SK-N-SH (cell line): Measurements from ENCODE around the gene SPOCK1. TPM values are rescaled to one million over a fixed set of nuclear protein-coding genes. Genes with fewer than 3 reads are reported as not detected.

Source experiments
- CTCF ChIA-PET: fragments of 300-600, 350-600 bp; formaldehyde crosslinking; extraction: SDS; loops from one replicate; lab custom pipeline; 2021; lab: Yijun Ruan, JAX
- POLR2A ChIA-PET: fragments of 350-600 bp; sonication (Branson Sonifier 250); formaldehyde crosslinking; extraction: SDS; loops from one replicate; lab custom pipeline; 2020; ENCODE audit warnings: antibody characterized with exemption, inconsistent platforms; lab: Yijun Ruan, JAX
- DNase-seq: peaks from one replicate; pipeline ENCODE4 v3.0.0; 2012
- H2AFZ ChIP-seq: fragments of 200-600 bp; sonication (generic); 2 replicates; pipeline ENCODE4 v1.8.1; 2016; ENCODE audit warnings: antibody characterized with exemption, mild to moderate bottlenecking, low read depth
- H3F3A ChIP-seq: fragments of 200-600 bp; sonication (generic); replicated peaks from 2 replicates; pipeline ENCODE3; 2016; ENCODE audit warnings: antibody characterized with exemption, mild to moderate bottlenecking; ENCODE audit not compliant: insufficient read depth
- H3K27ac ChIP-seq, 2 experiments: fragments of 200-500 bp in 1 of 2; fragments of 200-600 bp in 1 of 2; sonication (Bioruptor generic) in 1 of 2; sonication (generic), shearing (Covaris generic) in 1 of 2; 2 replicates each; pipeline versions ENCODE4 v1.5.1 to v1.6.1; 2014 to 2016; ENCODE audit warnings: low read depth in 2 of 2, inconsistent platforms in 1 of 2, low read length in 1 of 2, mild to moderate bottlenecking in 1 of 2, mixed read lengths in 1 of 2
- H3K27me3 ChIP-seq: fragments of 200-600 bp; sonication (generic), shearing (Covaris generic); 2 replicates; pipeline ENCODE4 v1.6.1; 2016; ENCODE audit warnings: mixed run types; ENCODE audit not compliant: insufficient read depth
- H3K36me3 ChIP-seq, 2 experiments: fragments of 200-500 bp in 1 of 2; fragments of 200-600 bp in 1 of 2; sonication (Bioruptor generic) in 1 of 2; sonication (generic) in 1 of 2; replicated peaks in 1 of 2; 2 replicates each; pipeline versions ENCODE3 to v1.5.1; 2014 to 2016; ENCODE audit warnings: low read length in 1 of 2, mild to moderate bottlenecking in 1 of 2; ENCODE audit not compliant: insufficient read depth in 2 of 2, control insufficient read depth in 1 of 2
- H3K4me1 ChIP-seq, 2 experiments: fragments of 200-500 bp in 1 of 2; fragments of 200-600 bp in 1 of 2; sonication (Bioruptor generic) in 1 of 2; sonication (generic), shearing (Covaris generic) in 1 of 2; 2 replicates each; pipeline versions ENCODE4 v1.5.1 to v1.6.1; 2014 to 2016; ENCODE audit warnings: low read depth in 1 of 2, low read length in 1 of 2, mixed run types in 1 of 2; ENCODE audit not compliant: insufficient read depth in 2 of 2, control insufficient read depth in 1 of 2
- H3K4me2 ChIP-seq: fragments of 200-600 bp; sonication (generic), shearing (Covaris generic); 2 replicates; pipeline ENCODE4 v1.6.1; 2017; ENCODE audit warnings: mixed run types
- H3K4me3 ChIP-seq, 2 experiments: fragments of 200-500 bp in 1 of 2; fragments of 200-600 bp in 1 of 2; sonication (Bioruptor generic) in 1 of 2; sonication (generic), shearing (Covaris generic) in 1 of 2; 2 replicates each; pipeline versions ENCODE4 v1.5.1 to v1.8.1; 2014 to 2016; ENCODE audit warnings: low read depth in 2 of 2, inconsistent platforms in 1 of 2, low read length in 1 of 2, mild to moderate bottlenecking in 1 of 2, mixed read lengths in 1 of 2, moderate library complexity in 1 of 2
- H3K79me2 ChIP-seq: fragments of 200-600 bp; sonication (generic); 2 replicates; pipeline ENCODE4 v1.8.1; 2017; ENCODE audit warnings: mild to moderate bottlenecking; ENCODE audit not compliant: insufficient read depth
- H3K9ac ChIP-seq: fragments of 200-600 bp; sonication (generic); 2 replicates; pipeline ENCODE4 v1.6.1; 2017; ENCODE audit warnings: mixed run types
- H3K9me2 ChIP-seq: fragments of 200-600 bp; sonication (generic); 2 replicates; pipeline ENCODE4 v1.6.1; 2017; ENCODE audit warnings: mixed run types
- H3K9me3 ChIP-seq: fragments of 200-600 bp; sonication (generic); 2 replicates; pipeline ENCODE4 v1.6.1; 2017; ENCODE audit warnings: mixed run types, mild to moderate bottlenecking, moderate library complexity
- H4K20me1 ChIP-seq: fragments of 200-600 bp; sonication (generic); 2 replicates; pipeline ENCODE4 v1.6.1; 2017; ENCODE audit warnings: mild to moderate bottlenecking, mixed run types; ENCODE audit not compliant: insufficient read depth
- CHD2 ChIP-seq: fragments of 150-350 bp; IDR thresholded peaks from 2 replicates; pipeline ENCODE4 v1.6.1; 2018; ENCODE audit warnings: low read length; ENCODE audit not compliant: partially characterized antibody
- ELF1 ChIP-seq: IDR thresholded peaks from 2 replicates; pipeline ENCODE4 v1.4.0; 2012
- EZH2phosphoT487 ChIP-seq: fragments of 200-600 bp; sonication (generic); IDR thresholded peaks from 2 replicates; pipeline ENCODE4 v1.6.1; 2017; ENCODE audit warnings: low read depth, mixed run types, mild to moderate bottlenecking, antibody characterized with exemption, moderate library complexity, borderline replicate concordance
- FOXM1 ChIP-seq: IDR thresholded peaks from 2 replicates; pipeline ENCODE4 v1.4.0; 2012; ENCODE audit warnings: low read depth, mild to moderate bottlenecking
- GABPA ChIP-seq: IDR thresholded peaks from 2 replicates; pipeline ENCODE4 v1.4.0; 2012; ENCODE audit warnings: low read depth, mild to moderate bottlenecking
- GATA2 ChIP-seq: sonication (generic); formaldehyde crosslinking; IDR thresholded peaks from 2 replicates; pipeline ENCODE4 v1.5.0; 2020; ENCODE audit warnings: mild to moderate bottlenecking, missing genetic modification reagents
- JUND ChIP-seq: IDR thresholded peaks from 2 replicates; pipeline ENCODE4 v1.4.0; 2012
- MXI1 ChIP-seq: IDR thresholded peaks from 2 replicates; pipeline ENCODE4 v1.6.1; 2012; ENCODE audit warnings: mild to moderate bottlenecking, low read depth, low read length, improper control_type of control experiment
- NFIC ChIP-seq: IDR thresholded peaks from 2 replicates; pipeline ENCODE4 v1.4.0; 2012; ENCODE audit warnings: borderline replicate concordance
- NRF1 ChIP-seq: IDR thresholded peaks from 2 replicates; pipeline ENCODE4 v1.6.1; 2012; ENCODE audit warnings: low read depth, mild to moderate bottlenecking, low read length
- POLR2AphosphoS5 ChIP-seq: IDR thresholded peaks from 2 replicates; pipeline ENCODE4 v1.6.1; 2012; ENCODE audit warnings: low read depth, low read length
- RXRA ChIP-seq: IDR thresholded peaks from 2 replicates; pipeline ENCODE4 v1.4.0; 2012; ENCODE audit warnings: low read depth, mild to moderate bottlenecking, borderline replicate concordance
- SIN3A ChIP-seq: IDR thresholded peaks from 2 replicates; pipeline ENCODE4 v1.6.1; 2012; ENCODE audit warnings: low read depth, mild to moderate bottlenecking, low read length, moderate library complexity, borderline replicate concordance
- TCF12 ChIP-seq: IDR thresholded peaks from 2 replicates; pipeline ENCODE4 v1.4.0; 2012
- WGBS: methylation state at CpG from one replicate; pipeline ENCODE4 v1.1.6; 2017; ENCODE audit warnings: low lambda C conversion rate; 5-methylcytosine and 5-hydroxymethylcytosine counted together
- polyA plus RNA-seq, 3 experiments: library from polyadenylated mRNA; depleted of rRNA; stranded (reverse); fragments of >200 nt; gene quantifications; 2 replicates each; pipeline ENCODE4 v1.2.3, GENCODE V29; 2012
- TF ChIP-seq, protein P1 (sequence below): fragments of 200-600 bp; sonication (generic); IDR thresholded peaks from 2 replicates; pipeline ENCODE4 v1.6.1; 2017; ENCODE audit warnings: antibody characterized with exemption, mild to moderate bottlenecking, moderate library complexity
- TF ChIP-seq, protein P2 (sequence below): IDR thresholded peaks from 2 replicates; pipeline ENCODE4 v1.4.0; 2012; ENCODE audit warnings: low read depth
- TF ChIP-seq, protein P3 (sequence below): IDR thresholded peaks from 2 replicates; pipeline ENCODE4 v1.4.0; 2012; ENCODE audit warnings: low read depth, borderline replicate concordance
- TF ChIP-seq, protein P4 (sequence below): IDR thresholded peaks from 2 replicates; pipeline ENCODE4 v1.4.0; 2012; ENCODE audit warnings: low read depth, borderline replicate concordance

SPOCK1 gene
- polyA plus RNA-seq, 1 of the 3 experiments (the other 2 are of a cell fraction) = 11.3 TPM

DNA sequence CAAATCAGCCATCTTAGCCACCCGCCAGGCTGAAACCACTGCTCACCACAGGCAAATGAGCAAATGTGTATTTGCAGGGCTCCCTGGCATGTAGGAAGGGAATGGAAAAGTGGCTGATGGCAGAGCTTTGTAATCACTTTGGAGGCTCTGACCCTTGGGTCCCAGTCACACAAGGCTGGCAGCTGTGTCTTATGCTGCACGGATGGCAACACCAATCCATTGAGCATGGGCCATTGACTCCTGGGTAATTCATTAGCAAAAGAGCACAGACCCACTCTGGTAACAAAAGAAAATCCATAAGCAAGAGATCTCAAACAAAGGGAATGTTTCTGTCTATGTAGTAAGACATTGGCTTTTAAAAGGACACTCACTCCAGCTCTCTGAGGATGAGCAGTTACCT lies 57.6 kb downstream of the SPOCK1 start:
- TF ChIP-seq, protein P1, sequence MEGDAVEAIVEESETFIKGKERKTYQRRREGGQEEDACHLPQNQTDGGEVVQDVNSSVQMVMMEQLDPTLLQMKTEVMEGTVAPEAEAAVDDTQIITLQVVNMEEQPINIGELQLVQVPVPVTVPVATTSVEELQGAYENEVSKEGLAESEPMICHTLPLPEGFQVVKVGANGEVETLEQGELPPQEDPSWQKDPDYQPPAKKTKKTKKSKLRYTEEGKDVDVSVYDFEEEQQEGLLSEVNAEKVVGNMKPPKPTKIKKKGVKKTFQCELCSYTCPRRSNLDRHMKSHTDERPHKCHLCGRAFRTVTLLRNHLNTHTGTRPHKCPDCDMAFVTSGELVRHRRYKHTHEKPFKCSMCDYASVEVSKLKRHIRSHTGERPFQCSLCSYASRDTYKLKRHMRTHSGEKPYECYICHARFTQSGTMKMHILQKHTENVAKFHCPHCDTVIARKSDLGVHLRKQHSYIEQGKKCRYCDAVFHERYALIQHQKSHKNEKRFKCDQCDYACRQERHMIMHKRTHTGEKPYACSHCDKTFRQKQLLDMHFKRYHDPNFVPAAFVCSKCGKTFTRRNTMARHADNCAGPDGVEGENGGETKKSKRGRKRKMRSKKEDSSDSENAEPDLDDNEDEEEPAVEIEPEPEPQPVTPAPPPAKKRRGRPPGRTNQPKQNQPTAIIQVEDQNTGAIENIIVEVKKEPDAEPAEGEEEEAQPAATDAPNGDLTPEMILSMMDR = no peak
- TF ChIP-seq FOXM1 = no peak
- TF ChIP-seq, protein P2, sequence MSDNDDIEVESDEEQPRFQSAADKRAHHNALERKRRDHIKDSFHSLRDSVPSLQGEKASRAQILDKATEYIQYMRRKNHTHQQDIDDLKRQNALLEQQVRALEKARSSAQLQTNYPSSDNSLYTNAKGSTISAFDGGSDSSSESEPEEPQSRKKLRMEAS = no peak
- TF ChIP-seq MXI1 = no peak
- TF ChIP-seq, protein P3, sequence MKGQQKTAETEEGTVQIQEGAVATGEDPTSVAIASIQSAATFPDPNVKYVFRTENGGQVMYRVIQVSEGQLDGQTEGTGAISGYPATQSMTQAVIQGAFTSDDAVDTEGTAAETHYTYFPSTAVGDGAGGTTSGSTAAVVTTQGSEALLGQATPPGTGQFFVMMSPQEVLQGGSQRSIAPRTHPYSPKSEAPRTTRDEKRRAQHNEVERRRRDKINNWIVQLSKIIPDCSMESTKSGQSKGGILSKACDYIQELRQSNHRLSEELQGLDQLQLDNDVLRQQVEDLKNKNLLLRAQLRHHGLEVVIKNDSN = no peak
- TF ChIP-seq JUND = no peak
- TF ChIP-seq SIN3A = no peak
- TF ChIP-seq RXRA = no peak
- no peak for TF ChIP-seq ELF1
- no peak for TF ChIP-seq GATA2
- no peak for TF ChIP-seq CHD2
- TF ChIP-seq, protein P4, sequence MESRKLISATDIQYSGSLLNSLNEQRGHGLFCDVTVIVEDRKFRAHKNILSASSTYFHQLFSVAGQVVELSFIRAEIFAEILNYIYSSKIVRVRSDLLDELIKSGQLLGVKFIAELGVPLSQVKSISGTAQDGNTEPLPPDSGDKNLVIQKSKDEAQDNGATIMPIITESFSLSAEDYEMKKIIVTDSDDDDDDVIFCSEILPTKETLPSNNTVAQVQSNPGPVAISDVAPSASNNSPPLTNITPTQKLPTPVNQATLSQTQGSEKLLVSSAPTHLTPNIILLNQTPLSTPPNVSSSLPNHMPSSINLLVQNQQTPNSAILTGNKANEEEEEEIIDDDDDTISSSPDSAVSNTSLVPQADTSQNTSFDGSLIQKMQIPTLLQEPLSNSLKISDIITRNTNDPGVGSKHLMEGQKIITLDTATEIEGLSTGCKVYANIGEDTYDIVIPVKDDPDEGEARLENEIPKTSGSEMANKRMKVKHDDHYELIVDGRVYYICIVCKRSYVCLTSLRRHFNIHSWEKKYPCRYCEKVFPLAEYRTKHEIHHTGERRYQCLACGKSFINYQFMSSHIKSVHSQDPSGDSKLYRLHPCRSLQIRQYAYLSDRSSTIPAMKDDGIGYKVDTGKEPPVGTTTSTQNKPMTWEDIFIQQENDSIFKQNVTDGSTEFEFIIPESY = no peak
- no peak for TF ChIP-seq EZH2phosphoT487
- TF ChIP-seq NFIC = no peak
- no peak for TF ChIP-seq NRF1
- TF ChIP-seq GABPA = no peak
- TF ChIP-seq TCF12 = no peak
- no peak for TF ChIP-seq POLR2AphosphoS5
- no peak overlapping the region for H2AFZ ChIP-seq
- H3K27me3 ChIP-seq = no peaks in the 10 kb centered on the region
- H3F3A ChIP-seq = no peaks in the 10 kb centered on the region
- H3K79me2 ChIP-seq = peaks cover 57% of the 10 kb centered on the region; the same call in 1 of the 2 replicates
- ChIA-PET CTCF (interaction anchor here (1.5 kb wide), 1 partner anchor 10 kb away, joined by 4 read pairs; no protein-coding TSS in a partner anchor), POLR2A (no interaction called here)
- WGBS = 60% methylated on average over 2 of the region's 2 CpGs
- H3K4me2 ChIP-seq = no peak overlapping the region
- no peak overlapping the region for H3K27ac ChIP-seq
- no peak overlapping the region for H3K9ac ChIP-seq
- DNase-seq = no peak
- no peaks in the 10 kb centered on the region; the same call in 1 of the 2 replicates for H4K20me1 ChIP-seq
- H3K4me1 ChIP-seq = peaks cover 0 to 6% of the 10 kb centered on the region in 2 experiments; a peak in 2 of 4 replicates
- no peaks in the 10 kb centered on the region for H3K9me3 ChIP-seq
- H3K9me2 ChIP-seq = no peaks in the 10 kb centered on the region
- H3K36me3 ChIP-seq = no peaks in the 10 kb centered on the region
- no peak overlapping the region for H3K4me3 ChIP-seq
